Measurements from ENCODE around the gene PERM1.
"Not testable (repeated sequence)": the region's sequence is repeated elsewhere in the genome, so short reads cannot be mapped to it uniquely, and the experiment has no call there.

Gene PERM1

DNA sequence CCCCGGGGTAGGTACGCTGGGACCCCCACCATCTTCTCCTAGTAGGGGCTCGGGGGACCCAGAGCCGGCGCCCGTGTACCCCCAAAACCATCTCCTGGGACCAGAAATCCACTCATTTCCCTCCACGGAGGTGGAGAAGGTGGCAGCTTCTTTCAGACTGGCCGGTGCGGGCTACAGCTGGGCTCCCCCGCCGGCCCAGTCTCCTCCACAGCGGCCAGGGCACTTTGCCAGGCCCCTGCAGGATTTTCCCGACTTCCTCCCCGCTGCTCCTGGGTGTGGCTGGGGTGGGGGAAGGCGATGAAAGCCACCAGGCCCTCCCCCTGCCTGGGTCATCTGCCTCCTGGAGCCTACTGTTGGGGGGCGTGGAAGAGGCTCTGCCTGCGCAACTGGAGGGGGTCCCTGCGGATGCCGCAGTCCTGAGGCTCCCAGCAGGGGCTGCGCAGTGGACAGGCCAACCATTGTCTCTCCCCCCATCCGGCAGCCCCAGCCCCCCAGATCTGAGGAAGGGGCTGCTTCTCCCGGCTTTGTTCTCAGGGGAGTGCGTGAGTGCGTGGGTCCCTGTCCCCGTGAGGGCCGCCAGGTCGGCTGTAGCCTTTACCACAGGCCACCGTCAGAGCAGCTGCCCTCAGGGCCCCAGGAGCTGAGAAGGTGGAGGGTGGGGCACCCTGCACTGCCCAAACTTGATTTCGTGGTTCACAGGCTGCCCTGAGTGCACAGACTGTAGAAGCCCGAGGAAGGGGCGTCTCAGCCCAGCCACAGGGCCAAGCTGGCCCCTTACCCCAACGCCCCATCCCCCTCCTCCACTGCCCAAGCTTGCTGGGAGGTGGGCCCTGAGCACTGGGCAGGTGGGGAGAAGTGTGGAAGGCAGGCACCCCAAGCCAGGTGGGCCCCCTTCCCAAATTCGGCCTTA is 39.4 kb upstream of the PERM1 start:
- TF ChIP-seq, protein P1, sequence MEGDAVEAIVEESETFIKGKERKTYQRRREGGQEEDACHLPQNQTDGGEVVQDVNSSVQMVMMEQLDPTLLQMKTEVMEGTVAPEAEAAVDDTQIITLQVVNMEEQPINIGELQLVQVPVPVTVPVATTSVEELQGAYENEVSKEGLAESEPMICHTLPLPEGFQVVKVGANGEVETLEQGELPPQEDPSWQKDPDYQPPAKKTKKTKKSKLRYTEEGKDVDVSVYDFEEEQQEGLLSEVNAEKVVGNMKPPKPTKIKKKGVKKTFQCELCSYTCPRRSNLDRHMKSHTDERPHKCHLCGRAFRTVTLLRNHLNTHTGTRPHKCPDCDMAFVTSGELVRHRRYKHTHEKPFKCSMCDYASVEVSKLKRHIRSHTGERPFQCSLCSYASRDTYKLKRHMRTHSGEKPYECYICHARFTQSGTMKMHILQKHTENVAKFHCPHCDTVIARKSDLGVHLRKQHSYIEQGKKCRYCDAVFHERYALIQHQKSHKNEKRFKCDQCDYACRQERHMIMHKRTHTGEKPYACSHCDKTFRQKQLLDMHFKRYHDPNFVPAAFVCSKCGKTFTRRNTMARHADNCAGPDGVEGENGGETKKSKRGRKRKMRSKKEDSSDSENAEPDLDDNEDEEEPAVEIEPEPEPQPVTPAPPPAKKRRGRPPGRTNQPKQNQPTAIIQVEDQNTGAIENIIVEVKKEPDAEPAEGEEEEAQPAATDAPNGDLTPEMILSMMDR (IDR thresholded peaks at IDR 0.05; ENCODE audit: low read depth, low read length, missing control alignments): no peak
- no peaks in the 10 kb centered on the region for H3K27me3 ChIP-seq (replicated peaks)
- H3K4me3 ChIP-seq (ENCODE audit: low read depth, low read length): peak overlapping the region; percentile 59
- peaks cover 4% of the 10 kb centered on the region for H3K36me3 ChIP-seq (replicated peaks)
- DNase-seq: peak; percentile 67
- in situ Hi-C loops (cut with HindIII; ENCODE audit: low pct_ligation_motif_present, low sequenced_read_pairs): no loop called here
- peak overlapping the region; percentile 34 for H3K27ac ChIP-seq

- Histone ChIP-seq H3K27me3 (replicated peaks) (no peaks in the 10 kb centered on the region), H3K4me3 (ENCODE audit: low read depth, low read length) (peak overlapping the region; percentile 59), H3K36me3 (replicated peaks) (peaks cover 3% of the 10 kb centered on the region), H3K27ac (peak overlapping the region; percentile 62)
- TF ChIP-seq, protein P1 (IDR thresholded peaks at IDR 0.05; ENCODE audit: low read depth, low read length, missing control alignments): no peak
- in situ Hi-C loops (cut with HindIII; ENCODE audit: low pct_ligation_motif_present, low sequenced_read_pairs): no loop called here
- DNase-seq: no peak
Measured at GRCh38 chr1:1020415-1021009, 38.6 kb upstream of the PERM1 start.

GRCh38 chr1:1020000-1020404 is 38.1 kb upstream of the PERM1 start, which contains the start of gene AGRN:
TSS of gene AGRN (plus strand) at chr1:1020120. CDS start at chr1:1020173, 53 bp downstream.
- no peak for DNase-seq
- Histone ChIP-seq H3K27ac (peak within 1 kb of the TSS; percentile 62), H3K36me3 (replicated peaks) (peaks cover 3% of the 10 kb centered on the region), H3K27me3 (replicated peaks) (no peaks in the 10 kb centered on the region), H3K4me3 (ENCODE audit: low read depth, low read length) (peak within 1 kb of the TSS; percentile 59)
- in situ Hi-C loops (cut with HindIII; ENCODE audit: low pct_ligation_motif_present, low sequenced_read_pairs): no loop called here
- TF ChIP-seq, protein P1 (IDR thresholded peaks at IDR 0.05; ENCODE audit: low read depth, low read length, missing control alignments): no peak

GRCh38 chr1:1019122-1019999 is 37.5 kb upstream of the PERM1 start:
- peaks cover 1% of the 10 kb centered on the region for H3K36me3 ChIP-seq (replicated peaks)
- TF ChIP-seq, protein P1 (IDR thresholded peaks at IDR 0.05; ENCODE audit: low read depth, low read length, missing control alignments): peak; percentile 42
- H3K4me3 ChIP-seq (ENCODE audit: low read depth, low read length): peak overlapping the region; percentile 47
- in situ Hi-C loops (cut with HindIII; ENCODE audit: low pct_ligation_motif_present, low sequenced_read_pairs): no loop called here
- DNase-seq: no peak
- no peak overlapping the region for H3K27ac ChIP-seq
- H3K27me3 ChIP-seq (replicated peaks): no peaks in the 10 kb centered on the region

DNA sequence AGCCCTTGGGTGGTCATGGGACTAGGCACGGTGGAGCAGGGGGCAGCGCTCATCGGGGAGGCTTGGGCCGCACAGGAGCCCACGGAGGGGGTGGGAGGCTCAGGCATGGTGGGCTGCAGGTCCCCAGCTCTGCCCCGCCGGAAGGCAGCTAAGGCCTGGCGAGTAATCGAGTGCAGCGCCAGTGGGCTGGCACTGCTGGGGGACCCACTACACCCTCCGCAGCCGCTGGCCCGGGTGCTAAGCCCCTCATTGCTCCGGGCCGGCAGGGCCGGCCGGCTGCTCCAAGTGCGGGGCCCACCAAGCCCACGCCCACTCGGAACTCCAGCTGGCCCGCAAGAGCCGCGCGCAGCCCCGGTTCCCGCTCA is 36.4 kb upstream of the PERM1 start:
- in situ Hi-C loops (cut with HindIII; ENCODE audit: low pct_ligation_motif_present, low sequenced_read_pairs); H3K27ac ChIP-seq; H3K4me3 ChIP-seq (ENCODE audit: low read depth, low read length); H3K27me3 ChIP-seq (replicated peaks); H3K36me3 ChIP-seq (replicated peaks); DNase-seq: not testable (repeated sequence)

- DNase-seq; H3K36me3 ChIP-seq (replicated peaks); H3K27ac ChIP-seq; H3K4me3 ChIP-seq (ENCODE audit: low read depth, low read length); in situ Hi-C loops (cut with HindIII; ENCODE audit: low pct_ligation_motif_present, low sequenced_read_pairs); H3K27me3 ChIP-seq (replicated peaks): not testable (repeated sequence)
Measured at GRCh38 chr1:1017397-1018320, 35.8 kb upstream of the PERM1 start.
